Activated T-helper 17 cell treated with anti-CD3 and anti-CD28 coated beads, Interleukin-2, amount 50 U/mL, for 72 hours (primary cell): Measurements from ENCODE around the gene EBP. TPM values are rescaled to one million over a fixed set of nuclear protein-coding genes. Genes with fewer than 3 reads are reported as not detected.

Experiments used
- ATAC-seq: fragments of 150-1000 bp; cut with Tn5 transposase; replicated peaks from 2 replicates; pipeline ENCODE4 v1.10.0; 2021; ENCODE audit warnings: mild to moderate bottlenecking, moderate library complexity
- H3K27ac Mint-ChIP-seq: one replicate; pipeline ENCODE4 v1.8.0; 2022; ENCODE audit warnings: mixed read lengths
- H3K27me3 Mint-ChIP-seq: one replicate; pipeline ENCODE4 v1.8.0; 2022; ENCODE audit warnings: mixed read lengths
- H3K36me3 Mint-ChIP-seq: one replicate; pipeline ENCODE4 v1.8.0; 2022; ENCODE audit warnings: low read depth, mild to moderate bottlenecking, mixed read lengths
- H3K4me1 Mint-ChIP-seq: one replicate; pipeline ENCODE4 v1.8.0; 2022; ENCODE audit warnings: mixed read lengths
- H3K4me3 Mint-ChIP-seq: one replicate; pipeline ENCODE4 v1.8.0; 2022; ENCODE audit warnings: mild to moderate bottlenecking, mixed read lengths
- H3K9me3 Mint-ChIP-seq: one replicate; pipeline ENCODE4 v1.8.0; 2022; ENCODE audit warnings: mixed read lengths
- total RNA-seq, 2 donors: library from RNA; stranded (reverse); gene quantifications; one replicate each; pipeline ENCODE4 v1.2.3, GENCODE V29; 2022

Gene EBP
- total RNA-seq, 2 donors from 2014 or later, result 104 to 213 TPM

- ATAC-seq, result no peak
- H3K27me3 Mint-ChIP-seq, result no peaks in the 10 kb centered on the region
- no peaks in the 10 kb centered on the region for H3K9me3 Mint-ChIP-seq
- H3K36me3 Mint-ChIP-seq, result peaks cover 77% of the 10 kb centered on the region
- peaks cover 2% of the 10 kb centered on the region for H3K4me1 Mint-ChIP-seq
- no peak overlapping the region for H3K27ac Mint-ChIP-seq
- H3K4me3 Mint-ChIP-seq, result no peak overlapping the region
Measured at GRCh38 chrX:48482526-48482925, 39.1 kb upstream of the EBP start.

GRCh38 chrX:48487362-48487798 lies 34.2 kb upstream of the EBP start:
- no peak overlapping the region for H3K27ac Mint-ChIP-seq
- no peaks in the 10 kb centered on the region for H3K9me3 Mint-ChIP-seq
- peaks cover 29% of the 10 kb centered on the region for H3K36me3 Mint-ChIP-seq
- no peaks in the 10 kb centered on the region for H3K27me3 Mint-ChIP-seq
- no peaks in the 10 kb centered on the region for H3K4me1 Mint-ChIP-seq
- no peak overlapping the region for H3K4me3 Mint-ChIP-seq
- no peak for ATAC-seq

GRCh38 chrX:48488034-48488433 lies 33.6 kb upstream of the EBP start:
- Mint-ChIP-seq H3K36me3 (peaks cover 22% of the 10 kb centered on the region), H3K4me1 (no peaks in the 10 kb centered on the region), H3K4me3 (no peak overlapping the region), H3K9me3 (no peaks in the 10 kb centered on the region), H3K27ac (no peak overlapping the region), H3K27me3 (no peaks in the 10 kb centered on the region)
- ATAC-seq, result no peak

GRCh38 chrX:48489296-48489695 lies 32.3 kb upstream of the EBP start:
- Mint-ChIP-seq H3K27ac (no peak overlapping the region), H3K9me3 (no peaks in the 10 kb centered on the region), H3K4me3 (no peak overlapping the region), H3K27me3 (no peaks in the 10 kb centered on the region), H3K36me3 (peaks cover 14% of the 10 kb centered on the region), H3K4me1 (no peaks in the 10 kb centered on the region)
- no peak for ATAC-seq

- Mint-ChIP-seq H3K36me3 (peaks cover 10% of the 10 kb centered on the region), H3K9me3 (no peaks in the 10 kb centered on the region)
Measured at GRCh38 chrX:48489892-48490291, 31.7 kb upstream of the EBP start.

GRCh38 chrX:48490661-48491060 lies 30.9 kb upstream of the EBP start:
- no peaks in the 10 kb centered on the region for H3K27me3 Mint-ChIP-seq
- no peak overlapping the region for H3K4me3 Mint-ChIP-seq
- no peaks in the 10 kb centered on the region for H3K9me3 Mint-ChIP-seq
- no peaks in the 10 kb centered on the region for H3K4me1 Mint-ChIP-seq
- H3K27ac Mint-ChIP-seq, result no peak overlapping the region
- no peak for ATAC-seq
- H3K36me3 Mint-ChIP-seq, result peaks cover 2% of the 10 kb centered on the region

More at GRCh38 chrX:48489892-48490291, 31.7 kb upstream of the EBP start:
- H3K4me3 Mint-ChIP-seq, result no peak overlapping the region
- no peaks in the 10 kb centered on the region for H3K4me1 Mint-ChIP-seq
- no peak for ATAC-seq
- no peak overlapping the region for H3K27ac Mint-ChIP-seq
- H3K27me3 Mint-ChIP-seq, result no peaks in the 10 kb centered on the region

- Mint-ChIP-seq H3K36me3 (no peaks in the 10 kb centered on the region), H3K27ac (no peak overlapping the region), H3K27me3 (no peaks in the 10 kb centered on the region), H3K9me3 (no peaks in the 10 kb centered on the region), H3K4me3 (no peak overlapping the region), H3K4me1 (no peaks in the 10 kb centered on the region)
- ATAC-seq, result no peak
Measured at GRCh38 chrX:48491809-48492208, 29.8 kb upstream of the EBP start.

GRCh38 chrX:48492293-48492910 lies 29.2 kb upstream of the EBP start:
- H3K27me3 Mint-ChIP-seq, result no peaks in the 10 kb centered on the region
- no peaks in the 10 kb centered on the region for H3K9me3 Mint-ChIP-seq
- no peak overlapping the region for H3K4me3 Mint-ChIP-seq
- no peak overlapping the region for H3K27ac Mint-ChIP-seq
- no peaks in the 10 kb centered on the region for H3K36me3 Mint-ChIP-seq
- ATAC-seq, result no peak
- no peaks in the 10 kb centered on the region for H3K4me1 Mint-ChIP-seq

GRCh38 chrX:48493890-48494364 lies 27.7 kb upstream of the EBP start:
- Mint-ChIP-seq H3K27me3 (no peaks in the 10 kb centered on the region), H3K4me1 (peaks cover 4% of the 10 kb centered on the region), H3K9me3 (no peaks in the 10 kb centered on the region), H3K27ac (no peak overlapping the region), H3K4me3 (no peak overlapping the region), H3K36me3 (no peaks in the 10 kb centered on the region)
- ATAC-seq, result peak; percentile 34

- Mint-ChIP-seq H3K9me3 (no peaks in the 10 kb centered on the region), H3K27me3 (no peaks in the 10 kb centered on the region), H3K36me3 (no peaks in the 10 kb centered on the region), H3K4me3 (no peak overlapping the region), H3K27ac (no peak overlapping the region), H3K4me1 (peaks cover 4% of the 10 kb centered on the region)
- no peak for ATAC-seq
Measured at GRCh38 chrX:48496660-48497059, 24.9 kb upstream of the EBP start.

- Mint-ChIP-seq H3K4me3 (no peak overlapping the region), H3K9me3 (no peaks in the 10 kb centered on the region), H3K27me3 (no peaks in the 10 kb centered on the region), H3K27ac (no peak overlapping the region), H3K4me1 (peaks cover 4% of the 10 kb centered on the region), H3K36me3 (no peaks in the 10 kb centered on the region)
- ATAC-seq, result no peak
Measured at GRCh38 chrX:48497871-48498270, 23.7 kb upstream of the EBP start.

GRCh38 chrX:48498374-48498809 lies 23.2 kb upstream of the EBP start:
- peak; percentile 85 for ATAC-seq
- Mint-ChIP-seq H3K36me3 (no peaks in the 10 kb centered on the region), H3K4me3 (no peak overlapping the region), H3K9me3 (no peaks in the 10 kb centered on the region), H3K4me1 (peaks cover 4% of the 10 kb centered on the region), H3K27me3 (no peaks in the 10 kb centered on the region), H3K27ac (no peak overlapping the region)

- Mint-ChIP-seq H3K27ac (no peak overlapping the region), H3K36me3 (no peaks in the 10 kb centered on the region), H3K4me3 (no peak overlapping the region), H3K4me1 (no peaks in the 10 kb centered on the region), H3K9me3 (no peaks in the 10 kb centered on the region), H3K27me3 (no peaks in the 10 kb centered on the region)
- ATAC-seq, result no peak
Measured at GRCh38 chrX:48504261-48504660, 17.3 kb upstream of the EBP start.

GRCh38 chrX:48505481-48505880 lies 16.1 kb upstream of the EBP start:
- ATAC-seq, result no peak
- Mint-ChIP-seq H3K4me3 (no peak overlapping the region), H3K4me1 (peaks cover 6% of the 10 kb centered on the region), H3K27me3 (no peaks in the 10 kb centered on the region), H3K27ac (no peak overlapping the region), H3K36me3 (no peaks in the 10 kb centered on the region), H3K9me3 (no peaks in the 10 kb centered on the region)

- Mint-ChIP-seq H3K36me3 (no peaks in the 10 kb centered on the region), H3K27me3 (no peaks in the 10 kb centered on the region), H3K4me3 (no peak overlapping the region)
Measured at GRCh38 chrX:48507246-48507645, 14.4 kb upstream of the EBP start.

More at GRCh38 chrX:48507246-48507645, 14.4 kb upstream of the EBP start:
- no peak overlapping the region for H3K27ac Mint-ChIP-seq
- no peaks in the 10 kb centered on the region for H3K9me3 Mint-ChIP-seq
- no peak for ATAC-seq
- peaks cover 10% of the 10 kb centered on the region for H3K4me1 Mint-ChIP-seq
